NCI-H82 treated with DMSO at 0.1 percent for 48 hours (cell line): Measurements from ENCODE around the gene DNAI7.
A peak's percentile ranks its signal among the peaks of the same experiment; 100 is the strongest.

ENCODE experiments used
- DNase-seq: peaks from one replicate; lab custom pipeline; 2025; ENCODE audit not compliant: unreplicated experiment; lab: John Stamatoyannopoulos, UW

The DNAI7 gene

GRCh38 chr12:25184132-25184531, 10.8 kb downstream of the DNAI7 start:
- DNase-seq = no peak

GRCh38 chr12:25182765-25183164, 12.2 kb downstream of the DNAI7 start:
- no peak for DNase-seq

- no peak for DNase-seq
Observed at GRCh38 chr12:25162866-25163265, 32.1 kb downstream of the DNAI7 start.

GRCh38 chr12:25156061-25156460, 38.9 kb downstream of the DNAI7 start:
- no peak for DNase-seq

GRCh38 chr12:25155022-25155576, 39.9 kb downstream of the DNAI7 start:
- DNase-seq = no peak

- no peak for DNase-seq
Observed at GRCh38 chr12:25152055-25152454, 42.9 kb downstream of the DNAI7 start.

GRCh38 chr12:25151476-25151875, 43.5 kb downstream of the DNAI7 start:
- no peak for DNase-seq

- no peak for DNase-seq
Observed at GRCh38 chr12:25146686-25147085, 48.3 kb downstream of the DNAI7 start.

- no peak for DNase-seq
Observed at GRCh38 chr12:25135531-25136154, 59.3 kb downstream of the DNAI7 start.

- no peak for DNase-seq
Observed at GRCh38 chr12:25131270-25131669, 63.7 kb downstream of the DNAI7 start.

GRCh38 chr12:25130741-25131188, 64.2 kb downstream of the DNAI7 start:
- peak; percentile 43 for DNase-seq

GRCh38 chr12:25126746-25127145, 68.2 kb downstream of the DNAI7 start:
- no peak for DNase-seq

- DNase-seq = no peak
Observed at GRCh38 chr12:25126101-25126500, 68.9 kb downstream of the DNAI7 start.

- DNase-seq = no peak
Observed at GRCh38 chr12:25124493-25124892, 70.5 kb downstream of the DNAI7 start.

GRCh38 chr12:25123126-25123525, 71.8 kb downstream of the DNAI7 start:
- no peak for DNase-seq

GRCh38 chr12:25121916-25122315, 73.0 kb downstream of the DNAI7 start:
- no peak for DNase-seq

- no peak for DNase-seq
Observed at GRCh38 chr12:25121110-25121509, 73.8 kb downstream of the DNAI7 start.

- no peak for DNase-seq
Observed at GRCh38 chr12:25119020-25119419, 75.9 kb downstream of the DNAI7 start.

- no peak for DNase-seq
Observed at GRCh38 chr12:25115677-25116076, 79.3 kb downstream of the DNAI7 start.

- DNase-seq = no peak
Observed at GRCh38 chr12:25113651-25114050, 81.3 kb downstream of the DNAI7 start.

- no peak for DNase-seq
Observed at GRCh38 chr12:25110260-25110659, 84.7 kb downstream of the DNAI7 start.

- DNase-seq = no peak
Observed at GRCh38 chr12:25107920-25108319, 87.0 kb downstream of the DNAI7 start.

- DNase-seq = no peak
Observed at GRCh38 chr12:25106818-25107217, 88.1 kb downstream of the DNAI7 start.
